ENCODE results near the gene CA6.

Gene CA6

GRCh38 chr1:9022773-9023172 is 77.1 kb downstream of the CA6 start:
- TF ChIP-seq ZNF274 (IDR thresholded peaks at IDR 0.05; ENCODE audit: low read depth, low read length), result no peak

More at GRCh38 chr1:9022773-9023172, 77.1 kb downstream of the CA6 start:
- H3K4me3 ChIP-seq (ENCODE audit: low read length), result no peak overlapping the region

Measured in GM08714 (cell line).